ENCODE data around the gene POLR1E. TPM values are rescaled to one million over a fixed set of nuclear protein-coding genes. Genes with fewer than 3 reads are reported as not detected.
"Not testable (repeated sequence)": the region's sequence is repeated elsewhere in the genome, so short reads cannot be mapped to it uniquely, and the experiment has no call there.

POLR1E gene
- total RNA-seq, 1 experiment from 2014 or later: 43.0 TPM

- peak; percentile 100 for DNase-seq (ENCODE audit: low read depth)
Observed at GRCh38 chr9:37465249-37466036, 20.3 kb upstream of the POLR1E start, which contains the start of gene ZBTB5. Gene ZBTB5, minus strand, starts transcription at chr9:37465450. Its CDS starts 22,899 bp downstream, at chr9:37442551.

GRCh38 chr9:37466037-37466709 is 19.6 kb upstream of the POLR1E start:
- DNase-seq (ENCODE audit: low read depth): peak; percentile 92

GRCh38 chr9:37467530-37467929 is 18.2 kb upstream of the POLR1E start:
- DNase-seq (ENCODE audit: low read depth): not testable (repeated sequence)

DNA sequence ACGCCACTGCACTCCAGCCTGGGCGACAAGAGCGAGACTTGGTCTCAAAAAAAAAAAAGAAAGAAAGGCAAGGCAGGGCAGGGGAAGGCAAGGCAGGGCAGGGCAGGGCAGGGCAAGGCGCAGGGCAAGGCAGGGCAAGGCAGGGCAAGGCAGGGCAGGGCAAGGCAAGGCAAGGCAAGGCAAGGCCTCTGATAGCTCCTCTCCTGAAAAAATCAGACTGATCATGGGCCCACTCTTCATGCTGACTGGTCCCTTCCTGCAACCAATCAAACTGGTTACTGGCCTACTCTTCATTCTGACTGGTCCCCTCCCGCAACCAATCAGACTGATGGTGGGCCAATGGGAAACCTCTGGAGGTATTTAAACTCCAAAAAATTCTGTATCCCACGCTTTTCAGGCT is 17.1 kb upstream of the POLR1E start:
- no peak for DNase-seq (ENCODE audit: low read depth)

DNA sequence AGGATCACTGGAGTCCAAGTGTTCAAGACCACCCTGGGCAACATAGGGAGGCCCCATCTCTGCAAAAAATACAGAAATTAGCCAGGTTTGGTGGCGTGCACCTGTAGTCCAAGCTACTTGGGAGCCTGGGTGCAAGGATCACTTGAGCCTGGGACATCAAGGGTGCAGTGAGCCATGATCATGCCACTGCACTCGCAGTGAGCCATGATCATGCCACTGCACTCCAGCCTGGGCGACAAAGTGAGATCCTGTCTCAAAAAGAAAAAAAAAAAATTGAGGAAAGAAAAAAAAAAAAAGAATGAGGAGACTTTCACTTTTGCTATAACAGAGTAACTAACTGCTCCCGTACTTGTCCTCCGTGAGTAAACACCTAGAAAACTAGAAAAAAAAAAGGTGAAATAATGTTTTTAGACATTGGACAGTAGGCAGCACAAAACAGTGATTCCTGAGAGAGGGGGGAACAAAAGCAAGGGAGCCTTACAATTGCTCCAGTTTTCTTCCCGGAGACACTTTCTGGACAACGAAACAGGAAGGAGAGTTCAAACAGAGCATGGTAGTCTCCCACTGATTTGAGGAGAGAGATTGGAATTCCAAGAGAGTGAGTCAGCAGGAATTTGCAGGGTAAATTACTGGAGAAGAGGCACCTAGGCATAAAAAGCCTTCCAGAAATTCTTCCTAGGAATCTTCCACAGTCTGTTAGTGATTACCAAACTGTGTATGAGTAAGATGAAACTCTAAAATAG is 13.6 kb upstream of the POLR1E start:
- peak; percentile 99 for DNase-seq (ENCODE audit: low read depth)

- DNase-seq (ENCODE audit: low read depth): not testable (repeated sequence)
Observed at GRCh38 chr9:37473982-37474381, 11.8 kb upstream of the POLR1E start.

DNA sequence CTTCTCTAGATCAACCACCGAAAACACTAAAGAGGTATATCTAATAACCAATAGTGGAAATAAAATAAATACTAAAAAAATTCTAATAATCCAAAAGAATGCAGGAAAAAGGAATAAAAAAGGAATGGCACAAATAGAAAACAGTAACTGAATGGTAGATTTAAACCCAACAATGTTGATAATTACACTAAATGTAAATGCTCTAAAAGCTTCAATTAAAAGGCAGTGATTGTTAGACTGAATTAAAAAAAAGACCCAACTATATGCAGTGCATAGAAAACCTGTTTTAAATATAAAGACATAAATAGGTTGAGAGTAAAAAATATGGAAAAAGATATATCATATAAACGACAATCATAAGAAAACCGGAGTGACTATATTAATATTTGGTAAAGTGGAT is 11.3 kb upstream of the POLR1E start:
- DNase-seq (ENCODE audit: low read depth): no peak

GRCh38 chr9:37476930-37477329 is 8.8 kb upstream of the POLR1E start:
- no peak for DNase-seq (ENCODE audit: low read depth)

- not testable (repeated sequence) for DNase-seq (ENCODE audit: low read depth)
Observed at GRCh38 chr9:37477443-37477842, 8.3 kb upstream of the POLR1E start.

DNA sequence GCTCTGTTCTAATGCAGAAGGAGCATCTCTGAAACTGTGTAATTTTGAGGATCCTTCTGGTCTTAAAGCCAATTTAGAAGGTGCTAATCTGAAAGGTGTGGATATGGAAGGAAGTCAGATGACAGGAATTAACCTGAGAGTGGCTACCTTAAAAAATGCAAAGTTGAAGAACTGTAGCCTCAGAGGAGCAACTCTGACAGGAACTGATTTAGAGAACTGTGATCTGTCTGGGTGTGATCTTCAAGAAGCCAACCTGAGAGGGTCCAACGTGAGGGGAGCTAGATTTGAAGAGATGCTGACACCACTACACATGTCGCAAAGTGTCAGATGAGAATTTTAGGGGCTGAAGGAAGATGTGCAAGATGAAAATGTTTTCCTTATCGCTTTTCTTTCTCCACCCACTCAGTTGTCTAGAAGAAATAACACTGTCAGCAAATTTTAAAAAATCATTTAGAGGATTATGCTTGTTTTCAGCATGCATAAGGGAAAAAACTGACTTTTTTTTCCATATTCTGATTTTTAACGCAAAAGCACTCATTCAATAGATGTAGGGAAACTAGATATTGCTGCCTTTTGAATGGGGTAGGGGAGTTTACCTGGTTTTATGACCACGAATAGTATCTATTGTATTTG is 7.6 kb upstream of the POLR1E start:
- DNase-seq (ENCODE audit: low read depth): not testable (repeated sequence)

- no peak for DNase-seq (ENCODE audit: low read depth)
Observed at GRCh38 chr9:37480759-37481158, 5.0 kb upstream of the POLR1E start.

DNA sequence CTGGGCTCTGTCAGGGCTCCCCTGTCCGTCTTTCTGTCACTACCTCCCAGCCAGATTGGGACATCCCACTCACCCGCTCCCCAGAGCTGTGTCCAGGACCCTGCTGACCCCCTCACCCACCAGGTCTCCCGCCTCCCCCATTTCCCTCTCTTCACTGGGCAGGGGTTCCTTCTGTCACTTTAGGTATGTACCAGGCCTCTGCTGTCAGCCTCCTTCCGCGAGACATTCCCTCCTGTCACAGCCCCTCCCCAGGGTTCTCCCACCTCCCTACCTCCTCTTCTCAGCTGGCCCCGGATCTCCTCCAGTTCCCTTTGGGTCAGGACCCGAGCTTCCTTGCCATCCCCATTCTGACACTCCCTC is 488 bp downstream of the POLR1E start:
- DNase-seq (ENCODE audit: low read depth): no peak

DNA sequence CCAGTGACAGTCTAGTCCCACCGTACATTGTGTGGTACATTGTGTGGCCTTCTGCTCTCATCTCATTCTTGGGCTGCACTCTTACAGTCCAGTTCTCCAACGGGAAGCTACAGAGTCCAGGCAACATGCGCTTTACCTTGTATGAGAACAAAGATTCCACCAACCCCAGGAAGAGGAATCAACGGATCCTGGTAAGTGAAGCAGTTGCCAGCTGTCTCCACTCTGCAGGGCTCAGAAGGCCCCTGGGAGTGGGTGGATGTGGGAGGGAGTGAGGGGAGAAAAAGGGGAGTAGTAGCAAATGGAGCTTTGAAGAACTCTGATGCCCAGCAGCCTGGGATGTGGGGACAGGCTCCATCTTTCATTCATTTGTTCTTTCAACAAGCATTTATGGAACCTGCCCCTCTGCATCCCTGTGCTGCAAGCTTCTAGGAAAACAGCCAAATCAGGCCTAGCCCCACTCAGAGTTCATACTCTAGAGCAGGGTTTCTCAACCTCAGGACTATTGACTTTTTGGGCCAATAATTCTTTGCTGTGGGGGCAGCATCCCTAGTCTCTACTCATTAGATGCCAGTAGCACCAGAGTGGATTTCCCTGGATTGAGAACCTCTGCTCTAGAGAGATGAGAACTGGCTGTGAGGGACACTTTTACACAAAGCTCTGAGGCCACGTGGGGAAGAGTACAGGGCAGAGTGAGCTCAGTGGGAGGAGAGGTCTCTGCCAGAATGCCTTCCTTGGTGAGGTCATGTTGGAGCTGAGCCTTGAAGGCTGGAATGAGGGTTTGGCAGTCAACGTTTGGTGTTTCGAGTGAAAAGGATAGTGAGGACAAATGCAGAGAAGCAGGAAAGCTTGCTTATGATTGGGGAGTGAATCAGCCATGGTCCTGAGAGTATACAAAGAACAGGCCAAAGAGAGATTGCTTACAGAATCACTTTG is 1.1 kb downstream of the POLR1E start:
- DNase-seq (ENCODE audit: low read depth): peak; percentile 83

- DNase-seq (ENCODE audit: low read depth): no peak
Observed at GRCh38 chr9:37491939-37492338, 6.2 kb downstream of the POLR1E start.

- DNase-seq (ENCODE audit: low read depth): no peak
Observed at GRCh38 chr9:37495571-37495970, 9.8 kb downstream of the POLR1E start.

DNA sequence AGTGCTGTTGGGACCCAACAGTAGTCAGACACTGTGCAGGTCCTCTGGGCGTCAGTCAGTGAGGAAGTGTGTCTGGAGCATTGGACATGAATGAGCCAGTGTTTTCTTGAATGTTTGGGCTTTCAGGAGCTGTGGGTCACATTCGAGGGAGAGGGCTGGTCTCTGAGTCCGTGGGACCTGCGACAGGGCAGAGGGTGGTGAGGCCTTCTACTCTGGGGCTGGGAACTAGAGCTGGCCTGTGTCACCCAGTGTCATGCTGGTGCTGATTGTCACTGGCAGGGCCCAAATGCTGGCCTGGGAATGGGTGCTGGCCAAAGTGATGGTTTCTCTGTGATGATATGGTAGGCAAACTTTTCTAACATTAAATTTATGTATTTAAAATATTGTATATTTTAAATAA is 10.3 kb downstream of the POLR1E start:
- no peak for DNase-seq (ENCODE audit: low read depth)

- no peak for DNase-seq (ENCODE audit: low read depth)
Observed at GRCh38 chr9:37497320-37497719, 11.6 kb downstream of the POLR1E start.

DNA sequence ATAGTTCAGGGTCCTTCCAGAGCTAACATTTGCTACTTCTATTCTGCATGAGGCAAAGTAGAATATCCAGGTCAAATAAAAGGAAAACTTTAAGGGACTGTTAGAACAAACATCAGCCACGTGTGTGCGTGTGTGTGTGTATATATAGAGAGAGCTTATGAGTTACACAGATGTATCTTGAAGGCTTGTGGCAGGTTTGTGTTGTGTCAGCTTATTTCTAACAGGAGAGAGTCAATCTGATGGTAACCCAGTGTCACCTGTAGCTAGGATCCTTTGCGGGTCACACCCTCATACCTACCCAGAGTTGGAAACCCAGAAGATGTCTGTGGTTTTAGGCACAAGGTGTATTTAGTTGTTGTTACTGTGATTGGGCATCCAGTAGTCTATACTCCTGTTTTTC is 12.7 kb downstream of the POLR1E start:
- no peak for DNase-seq (ENCODE audit: low read depth)

DNA sequence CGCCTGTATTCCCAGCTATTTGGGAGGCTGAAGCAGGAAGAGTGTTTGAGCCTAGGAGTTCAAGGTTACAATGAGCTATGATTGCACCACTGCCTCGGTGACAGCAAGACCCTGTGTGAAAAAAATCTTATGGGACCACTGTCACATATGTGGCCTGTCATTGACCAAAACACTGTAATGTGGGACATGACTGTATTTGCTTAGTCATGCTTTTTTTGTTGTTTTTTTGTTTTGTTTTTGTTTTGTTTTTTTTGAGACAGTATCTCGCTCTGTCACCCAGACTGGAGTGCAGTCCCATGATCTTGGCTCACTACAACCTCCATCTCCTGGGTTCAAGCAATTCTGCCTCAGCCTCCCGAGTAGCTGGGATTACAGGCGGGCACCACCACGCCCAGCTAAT is 13.5 kb downstream of the POLR1E start:
- no peak for DNase-seq (ENCODE audit: low read depth)

DNA sequence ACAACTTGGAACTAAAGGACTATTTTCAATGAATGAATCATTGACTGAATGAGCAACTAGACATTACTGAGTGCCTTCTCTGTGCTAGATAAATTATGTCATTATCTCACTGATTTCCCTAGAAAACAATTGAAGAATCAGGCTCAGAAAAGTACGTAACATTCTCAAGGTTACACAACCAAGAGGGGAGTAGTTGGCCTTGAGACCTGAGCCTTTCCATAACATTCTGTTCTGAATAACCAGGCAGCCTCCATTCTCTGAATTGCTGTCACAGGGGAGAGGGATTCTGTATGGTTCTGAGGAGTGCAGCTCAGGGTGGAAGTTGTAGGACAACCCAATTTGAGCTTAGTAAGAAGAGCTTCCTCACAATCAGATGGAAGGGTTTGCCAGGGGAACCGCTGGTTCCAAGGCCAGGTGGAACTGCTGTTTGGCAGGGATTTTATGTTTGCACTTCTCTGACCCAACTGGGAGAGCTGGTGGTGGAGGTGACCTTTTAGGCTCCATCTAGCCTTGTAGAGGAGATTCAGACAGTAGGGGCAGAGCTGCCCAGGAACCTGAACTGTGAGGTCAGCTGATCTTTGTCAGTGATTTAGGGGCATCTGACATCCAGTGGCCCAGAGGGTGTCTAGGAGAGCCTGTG is 16.3 kb downstream of the POLR1E start:
- no peak for DNase-seq (ENCODE audit: low read depth)

All from M059J (cell line).